ENCODE results near the gene SIVA1. TPM values are rescaled to one million over a fixed set of nuclear protein-coding genes. Genes with fewer than 3 reads are reported as not detected.

The SIVA1 gene
- total RNA-seq, 1 donor, result 62.2 TPM

GRCh38 chr14:104708606-104709268 is 44.2 kb upstream of the SIVA1 start:
- DNase-seq (ENCODE audit: insufficient read length, low spot score, missing footprints), result peak; percentile 100
- peak; percentile 91 for TF ChIP-seq CTCF (IDR thresholded peaks at IDR 0.05; ENCODE audit: extremely low read depth, low read depth, low read length)
- Histone ChIP-seq H3K27me3 (ENCODE audit: insufficient read depth, low read length) (no peaks in the 10 kb centered on the region), H3K27ac (ENCODE audit: low read depth, low read length) (no peak overlapping the region), H4K20me1 (ENCODE audit: insufficient read depth, low read length) (peaks cover 30% of the 10 kb centered on the region), H2AFZ (ENCODE audit: low read length) (no peak overlapping the region), H3K9me3 (ENCODE audit: low read depth, low read length) (no peaks in the 10 kb centered on the region), H3K79me2 (ENCODE audit: insufficient read depth, low read length) (no peaks in the 10 kb centered on the region), H3K4me2 (ENCODE audit: insufficient read depth, low read length) (no peak overlapping the region), H3K4me1 (ENCODE audit: insufficient read depth, low read length) (peaks cover 3% of the 10 kb centered on the region), H3K4me3 (ENCODE audit: insufficient read depth, low read length) (no peak overlapping the region), H3K36me3 (ENCODE audit: insufficient read depth, low read length) (peaks cover 60% of the 10 kb centered on the region)

DNA sequence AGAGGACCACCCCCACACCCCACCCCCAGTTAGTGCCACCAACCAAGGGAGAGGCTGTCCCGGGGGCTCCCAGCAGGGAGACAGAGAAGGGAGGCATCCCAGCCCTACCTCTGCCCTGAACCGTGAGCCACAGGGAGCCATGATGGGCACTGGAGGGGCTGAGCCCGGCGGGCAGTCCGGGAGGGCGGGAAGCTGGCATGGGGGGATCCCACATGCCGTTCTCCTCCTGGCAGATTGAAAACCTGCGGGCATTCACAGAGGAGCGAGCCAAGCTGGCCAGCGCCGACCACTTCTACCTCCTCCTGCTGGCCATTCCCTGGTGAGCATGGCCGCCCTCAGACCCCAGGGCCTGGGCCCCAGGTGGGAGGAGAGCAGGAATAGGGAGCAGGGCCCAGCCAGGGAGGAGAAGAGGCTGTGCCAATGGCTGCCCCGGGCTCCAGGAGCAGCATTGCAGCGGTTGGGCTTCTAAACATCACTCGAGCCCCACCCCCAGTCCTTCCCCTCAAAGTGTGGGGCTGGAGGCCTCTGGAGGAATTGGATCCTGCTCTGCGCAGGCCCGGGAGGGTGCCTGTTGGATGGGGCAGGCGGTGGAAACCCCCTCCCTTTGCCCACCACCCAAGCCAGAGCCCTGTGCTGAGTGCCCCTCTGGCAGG is 43.4 kb upstream of the SIVA1 start:
- no peak overlapping the region for H3K27ac ChIP-seq (ENCODE audit: low read depth, low read length)

DNA sequence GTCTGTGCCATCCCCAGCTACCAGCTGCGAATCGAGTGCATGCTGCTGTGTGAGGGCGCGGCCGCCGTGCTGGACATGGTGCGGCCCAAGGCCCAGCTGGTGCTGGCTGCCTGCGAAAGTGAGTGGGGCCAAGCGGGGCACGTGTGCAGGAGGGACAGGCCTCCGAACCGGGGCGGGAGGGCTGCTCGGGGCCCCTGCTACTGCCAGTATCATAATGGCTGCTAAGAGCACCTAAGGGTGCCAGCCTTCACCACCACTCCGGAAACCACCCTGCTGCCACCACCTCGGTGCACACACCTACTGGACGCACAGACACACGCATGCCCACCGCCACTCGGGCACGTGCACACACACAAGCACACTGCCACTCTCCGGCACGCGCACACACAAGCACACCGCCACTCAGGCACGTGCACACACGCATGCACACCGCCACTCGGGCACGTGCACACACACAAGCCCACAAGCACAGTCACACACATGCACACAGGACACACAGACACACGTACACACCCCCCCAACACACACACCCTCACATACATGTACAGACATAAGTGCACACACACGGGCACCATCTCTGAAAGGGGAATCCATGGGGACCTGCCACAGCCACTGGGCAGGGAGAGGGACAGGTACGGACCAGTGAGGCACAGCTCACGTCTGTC is 42.7 kb upstream of the SIVA1 start:
- no peaks in the 10 kb centered on the region for H3K27me3 ChIP-seq (ENCODE audit: insufficient read depth, low read length)
- DNase-seq (ENCODE audit: insufficient read length, low spot score, missing footprints), result no peak
- no peaks in the 10 kb centered on the region for H3K9me3 ChIP-seq (ENCODE audit: low read depth, low read length)

More for the DNA sequence above, 43.4 kb upstream of the SIVA1 start:
- no peak for DNase-seq (ENCODE audit: insufficient read length, low spot score, missing footprints)
- Histone ChIP-seq H3K27me3 (ENCODE audit: insufficient read depth, low read length) (no peaks in the 10 kb centered on the region), H3K36me3 (ENCODE audit: insufficient read depth, low read length) (peaks cover 54% of the 10 kb centered on the region), H3K79me2 (ENCODE audit: insufficient read depth, low read length) (no peaks in the 10 kb centered on the region), H3K4me3 (ENCODE audit: insufficient read depth, low read length) (no peak overlapping the region), H4K20me1 (ENCODE audit: insufficient read depth, low read length) (peaks cover 25% of the 10 kb centered on the region), H2AFZ (ENCODE audit: low read length) (no peak overlapping the region), H3K4me2 (ENCODE audit: insufficient read depth, low read length) (no peak overlapping the region), H3K9me3 (ENCODE audit: low read depth, low read length) (no peaks in the 10 kb centered on the region), H3K4me1 (ENCODE audit: insufficient read depth, low read length) (peaks cover 3% of the 10 kb centered on the region)
- no peak for TF ChIP-seq CTCF (IDR thresholded peaks at IDR 0.05; ENCODE audit: extremely low read depth, low read depth, low read length)

More for the DNA sequence above, 42.7 kb upstream of the SIVA1 start:
- Histone ChIP-seq H3K4me1 (ENCODE audit: insufficient read depth, low read length) (peaks cover 3% of the 10 kb centered on the region), H3K4me3 (ENCODE audit: insufficient read depth, low read length) (no peak overlapping the region), H3K4me2 (ENCODE audit: insufficient read depth, low read length) (no peak overlapping the region), H4K20me1 (ENCODE audit: insufficient read depth, low read length) (peaks cover 21% of the 10 kb centered on the region), H3K79me2 (ENCODE audit: insufficient read depth, low read length) (no peaks in the 10 kb centered on the region), H3K36me3 (ENCODE audit: insufficient read depth, low read length) (peaks cover 56% of the 10 kb centered on the region), H3K27ac (ENCODE audit: low read depth, low read length) (no peak overlapping the region), H2AFZ (ENCODE audit: low read length) (no peak overlapping the region)
- TF ChIP-seq CTCF (IDR thresholded peaks at IDR 0.05; ENCODE audit: extremely low read depth, low read depth, low read length), result no peak

Measured in osteoblast (primary cell).